GM13976 (cell line): ENCODE measurements around the gene TWNK.

ENCODE experiments used
- DNase-seq: peaks from one replicate; pipeline ENCODE4 v3.0.0; 2012; ENCODE audit warnings: low spot score
- in situ Hi-C: fragments of 300-500 bp; cut with MboI; formaldehyde crosslinking; loops from one replicate; pipeline ENCODE4 v1.12.0; 2022; ENCODE audit warnings: low sequenced_read_pairs, mixed read lengths, inconsistent platforms; ENCODE audit not compliant: unreplicated experiment
- TF ChIP-seq, protein P1 (sequence below): IDR thresholded peaks from 2 replicates; pipeline ENCODE4 v1.5.1; 2012; ENCODE audit warnings: borderline replicate concordance, mild to moderate bottlenecking; ENCODE audit not compliant: insufficient read depth; ENCODE audit errors: extremely low read depth, missing control alignments, control extremely low read depth

The TWNK gene

DNA sequence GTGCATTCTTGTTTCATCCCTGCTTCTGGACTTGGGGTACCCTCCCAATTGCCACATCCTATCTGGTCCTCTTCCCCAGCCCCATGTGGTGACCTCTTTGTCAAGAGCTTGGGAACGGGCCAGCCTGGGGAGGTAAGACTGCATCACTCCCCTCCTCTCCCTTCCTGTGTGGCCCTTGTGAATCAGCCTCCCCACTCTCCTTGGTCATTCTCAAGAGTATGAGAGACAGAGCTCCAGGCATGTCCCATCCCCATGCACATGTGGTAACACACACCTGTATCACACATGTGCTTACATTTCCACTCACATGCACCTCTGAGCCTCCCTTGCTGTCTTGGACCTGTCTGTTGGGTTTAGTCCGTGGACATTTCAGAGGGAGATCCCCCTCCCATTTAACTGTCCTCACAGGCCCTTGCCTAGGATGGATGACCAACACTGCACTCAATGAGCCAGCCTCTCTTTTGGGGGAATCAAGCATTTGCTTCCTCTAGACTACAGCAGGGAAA, 2.6 kb upstream of the TWNK start:
- in situ Hi-C loops: no loop called here
- no peak for DNase-seq
- TF ChIP-seq, protein P1, sequence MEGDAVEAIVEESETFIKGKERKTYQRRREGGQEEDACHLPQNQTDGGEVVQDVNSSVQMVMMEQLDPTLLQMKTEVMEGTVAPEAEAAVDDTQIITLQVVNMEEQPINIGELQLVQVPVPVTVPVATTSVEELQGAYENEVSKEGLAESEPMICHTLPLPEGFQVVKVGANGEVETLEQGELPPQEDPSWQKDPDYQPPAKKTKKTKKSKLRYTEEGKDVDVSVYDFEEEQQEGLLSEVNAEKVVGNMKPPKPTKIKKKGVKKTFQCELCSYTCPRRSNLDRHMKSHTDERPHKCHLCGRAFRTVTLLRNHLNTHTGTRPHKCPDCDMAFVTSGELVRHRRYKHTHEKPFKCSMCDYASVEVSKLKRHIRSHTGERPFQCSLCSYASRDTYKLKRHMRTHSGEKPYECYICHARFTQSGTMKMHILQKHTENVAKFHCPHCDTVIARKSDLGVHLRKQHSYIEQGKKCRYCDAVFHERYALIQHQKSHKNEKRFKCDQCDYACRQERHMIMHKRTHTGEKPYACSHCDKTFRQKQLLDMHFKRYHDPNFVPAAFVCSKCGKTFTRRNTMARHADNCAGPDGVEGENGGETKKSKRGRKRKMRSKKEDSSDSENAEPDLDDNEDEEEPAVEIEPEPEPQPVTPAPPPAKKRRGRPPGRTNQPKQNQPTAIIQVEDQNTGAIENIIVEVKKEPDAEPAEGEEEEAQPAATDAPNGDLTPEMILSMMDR: no peak

DNA sequence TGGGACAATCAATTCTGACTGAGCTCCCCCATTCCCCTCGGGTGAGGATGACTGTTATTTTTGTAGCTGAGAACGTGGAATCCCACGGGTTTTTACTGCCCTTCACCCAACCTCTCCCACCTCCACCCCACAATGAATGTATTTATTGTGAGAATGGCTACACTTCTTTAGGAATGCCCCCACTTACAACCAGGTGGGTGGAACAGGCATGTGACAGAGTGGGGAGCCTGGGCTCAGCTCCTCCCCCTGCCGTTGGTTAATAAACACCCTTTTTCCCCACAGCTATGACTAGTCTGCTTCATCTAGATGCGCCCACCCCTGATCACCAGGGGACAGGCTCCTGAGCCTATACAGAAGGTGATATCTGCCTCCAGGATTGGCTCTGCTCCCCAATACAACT, 2.0 kb upstream of the TWNK start:
- TF ChIP-seq, protein P1: no peak
- in situ Hi-C loops: no loop called here
- no peak for DNase-seq

DNA sequence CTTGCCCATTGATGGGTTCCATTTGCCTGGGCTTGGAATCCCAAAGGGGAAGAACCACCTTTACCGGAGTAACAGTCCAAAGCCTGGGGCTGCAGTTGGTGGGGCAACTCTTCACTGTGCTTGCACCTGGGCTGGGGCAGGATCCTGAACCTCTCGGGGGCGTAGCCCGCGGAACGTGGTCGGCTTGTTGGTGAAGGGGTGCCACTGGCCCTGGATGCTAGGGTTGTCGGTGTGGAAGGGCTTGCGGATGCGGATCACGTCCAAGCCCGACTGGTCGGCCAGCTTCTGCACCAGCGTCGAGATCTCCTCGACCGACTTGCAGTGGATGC, 756 bp upstream of the TWNK start:
- in situ Hi-C loops: no loop called here
- TF ChIP-seq, protein P1: no peak
- no peak for DNase-seq

DNA sequence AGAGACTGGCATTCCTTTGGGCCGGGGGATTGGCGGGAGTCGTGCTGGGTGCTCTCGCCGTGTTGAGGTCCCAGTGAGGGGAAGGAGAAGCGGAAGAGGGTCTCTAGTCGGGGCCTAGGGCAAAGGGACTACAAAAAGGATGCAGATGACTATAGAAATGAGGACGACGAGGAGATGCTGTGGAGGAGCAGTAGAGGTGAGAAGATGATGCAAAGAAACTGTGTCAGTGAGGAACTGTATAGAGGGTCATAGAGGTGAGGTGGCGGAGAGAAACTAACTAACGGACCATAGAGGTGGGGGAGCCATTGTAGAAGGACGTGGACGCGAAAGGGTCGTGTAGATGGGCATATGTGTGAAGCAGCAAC, 324 bp downstream of the TWNK start:
- DNase-seq: no peak
- in situ Hi-C loops: no loop called here
- TF ChIP-seq, protein P1: no peak

DNA sequence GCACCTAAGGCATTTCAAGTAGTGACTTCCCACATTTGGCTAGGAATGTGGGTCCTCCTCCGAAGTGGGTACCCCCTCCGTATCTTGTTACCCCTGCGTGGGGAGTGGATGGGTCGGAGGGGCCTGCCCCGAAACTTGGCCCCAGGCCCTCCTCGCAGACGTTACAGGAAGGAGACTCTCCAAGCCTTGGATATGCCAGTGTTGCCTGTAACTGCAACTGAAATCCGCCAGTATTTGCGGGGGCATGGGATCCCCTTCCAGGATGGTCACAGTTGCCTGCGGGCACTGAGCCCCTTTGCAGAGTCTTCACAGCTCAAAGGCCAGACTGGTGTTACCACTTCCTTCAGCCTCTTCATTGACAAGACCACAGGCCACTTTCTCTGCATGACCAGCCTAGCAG, 823 bp downstream of the TWNK start:
- no peak for DNase-seq
- TF ChIP-seq, protein P1: no peak
- in situ Hi-C loops: no loop called here

DNA sequence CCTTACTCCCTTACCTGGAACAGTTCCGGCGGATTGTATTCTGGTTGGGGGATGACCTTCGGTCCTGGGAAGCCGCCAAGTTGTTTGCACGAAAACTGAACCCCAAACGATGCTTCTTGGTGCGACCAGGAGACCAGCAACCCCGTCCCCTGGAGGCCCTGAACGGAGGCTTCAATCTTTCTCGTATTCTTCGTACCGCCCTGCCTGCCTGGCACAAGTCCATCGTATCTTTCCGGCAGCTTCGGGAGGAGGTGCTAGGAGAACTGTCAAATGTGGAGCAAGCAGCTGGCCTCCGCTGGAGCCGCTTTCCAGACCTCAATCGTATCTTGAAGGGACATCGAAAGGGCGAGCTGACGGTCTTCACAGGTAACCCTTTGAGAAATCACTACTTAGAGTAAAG, 1.7 kb downstream of the TWNK start:
- in situ Hi-C loops: no loop called here
- TF ChIP-seq, protein P1: no peak
- DNase-seq: no peak
